K562 (cell line): Measurements from ENCODE around the gene N4BP2L1. TPM values are rescaled to one million over a fixed set of nuclear protein-coding genes. Genes with fewer than 3 reads are reported as not detected.

ENCODE experiments used
- ATAC-seq: fragments of 200-7000 bp; cut with Tn5 transposase; 3 replicates; pipeline ENCODE4 v1.9.1; 2020; ENCODE audit warnings: moderate library complexity
- BruUV-seq: library from RNA; stranded (reverse); fragments of 400-500 nt; replicated peaks from 2 replicates; lab custom pipeline; 2021; lab: Mats Ljungman, UMichigan
- CTCF ChIA-PET: fragments of 300-600 bp; formaldehyde crosslinking; extraction: SDS; loops from one replicate; lab custom pipeline; 2021; ENCODE audit warnings: low intra/inter-chr PET ratio; lab: Yijun Ruan, JAX
- POLR2A ChIA-PET: fragments of 300-600, 350-650 bp; sonication (Branson Sonifier 250); formaldehyde crosslinking; extraction: SDS; loops from one replicate; lab custom pipeline; 2021; ENCODE audit warnings: antibody characterized with exemption, inconsistent platforms; lab: Yijun Ruan, JAX
- DNase-seq, 4 experiments: peaks; one replicate each; pipeline versions ENCODE4 v3.0.0 to v3.0.0-alpha.2; 2011 to 2018; ENCODE audit warnings: low spot score in 3 of 4, mixed read lengths in 3 of 4; ENCODE audit errors: extremely low read depth in 1 of 4
- FAIRE-seq: peaks from 2 replicates; lab custom pipeline; 2011; peaks lifted over from hg19 to GRCh38; lab: Jason Lieb, UNC
- H2AFZ ChIP-seq: 2 replicates; pipeline ENCODE4 v1.6.0; 2011; ENCODE audit warnings: low read depth, low read length, control low read depth, inconsistent platforms
- H3K27ac ChIP-seq: fragments of 200-600 bp; 3 replicates; pipeline ENCODE4 v1.8.0; 2011; ENCODE audit warnings: low read depth, mild to moderate bottlenecking, control low read depth, inconsistent platforms, low read length, moderate library complexity, mixed read lengths; ENCODE audit errors: extremely low read depth
- H3K27me3 ChIP-seq, 2 experiments: fragments of 300-600 bp in 1 of 2; 2 replicates in 1 of 2; 3 replicates in 1 of 2; pipeline versions ENCODE4 v1.6.0 to v1.8.0; 2011; ENCODE audit warnings: inconsistent platforms in 2 of 2, low read length in 2 of 2, mild to moderate bottlenecking in 1 of 2, mixed read lengths in 1 of 2, moderate library complexity in 1 of 2; ENCODE audit not compliant: control insufficient read depth in 2 of 2, insufficient read depth in 2 of 2
- H3K36me3 ChIP-seq: fragments of 300-600 bp; 3 replicates; pipeline ENCODE4 v1.8.0; 2011; ENCODE audit warnings: mild to moderate bottlenecking, low read length, inconsistent platforms; ENCODE audit not compliant: control insufficient read depth, insufficient read depth
- H3K4me1 ChIP-seq, 2 experiments: fragments of 200-600 bp in 1 of 2; replicated peaks in 1 of 2; 2 replicates in 1 of 2; 3 replicates in 1 of 2; pipeline versions ENCODE4 v1.5.1 to v1.8.0; 2011; ENCODE audit warnings: inconsistent platforms in 2 of 2, low read length in 2 of 2, mild to moderate bottlenecking in 1 of 2, mixed read lengths in 1 of 2, moderate library complexity in 1 of 2; ENCODE audit not compliant: control insufficient read depth in 2 of 2, insufficient read depth in 2 of 2
- H3K4me2 ChIP-seq: 2 replicates; pipeline ENCODE4 v1.6.1; 2011; ENCODE audit warnings: low read length, control low read depth, inconsistent platforms, mixed read lengths; ENCODE audit not compliant: insufficient read depth
- H3K4me3 ChIP-seq: fragments of 200-600 bp; sonication (generic), shearing (Covaris generic); 2 replicates; pipeline ENCODE4 v1.5.1; 2016; ENCODE audit warnings: control low read depth, inconsistent platforms
- H3K79me2 ChIP-seq: fragments of 200-600 bp; 3 replicates; pipeline ENCODE4 v1.8.0; 2011; ENCODE audit warnings: low read length, inconsistent platforms; ENCODE audit not compliant: control insufficient read depth, insufficient read depth
- H3K9ac ChIP-seq, 2 experiments: 2 replicates each; pipeline versions ENCODE4 v1.6.0 to v1.6.1; 2011; ENCODE audit warnings: low read depth in 2 of 2, low read length in 2 of 2, control low read depth in 1 of 2, inconsistent platforms in 1 of 2, mild to moderate bottlenecking in 1 of 2, mixed read lengths in 1 of 2; ENCODE audit not compliant: insufficient read depth in 1 of 2
- H3K9me1 ChIP-seq: one replicate; pipeline ENCODE4 v1.6.0; 2011; ENCODE audit warnings: inconsistent platforms, mild to moderate bottlenecking, low read length, moderate library complexity; ENCODE audit not compliant: control insufficient read depth, insufficient read depth
- H3K9me3 ChIP-seq: replicated peaks from 2 replicates; pipeline ENCODE4 v1.5.1; 2011; ENCODE audit warnings: low read depth, low read length, inconsistent platforms; ENCODE audit not compliant: control insufficient read depth, insufficient read depth
- H4K20me1 ChIP-seq: replicated peaks from 2 replicates; pipeline ENCODE4 v1.6.1; 2011; ENCODE audit warnings: low read length, inconsistent platforms, mixed read lengths; ENCODE audit not compliant: control insufficient read depth, insufficient read depth
- ARID3A ChIP-seq: IDR thresholded peaks from 2 replicates; pipeline ENCODE4 v1.6.1; 2012; ENCODE audit warnings: low read depth, low read length, improper control_type of control experiment, borderline replicate concordance
- C11orf30 ChIP-seq: fragments of 450-650 bp; IDR thresholded peaks from 2 replicates; pipeline ENCODE4 v1.6.1; 2016; ENCODE audit warnings: low read depth, mild to moderate bottlenecking
- MAFF ChIP-seq: IDR thresholded peaks from 2 replicates; pipeline ENCODE4 v1.6.1; 2012; ENCODE audit warnings: low read length, improper control_type of control experiment
- MAFG ChIP-seq: fragments of 450-650 bp; conservative IDR thresholded peaks from 2 replicates; pipeline ENCODE4 v1.6.1; 2016; ENCODE audit warnings: missing genetic modification characterization, missing compliant biosample characterization
- MAFK ChIP-seq: IDR thresholded peaks from 2 replicates; pipeline ENCODE4 v1.6.1; 2011; ENCODE audit warnings: low read length, improper control_type of control experiment
- MED1 ChIP-seq: sonication (generic); formaldehyde crosslinking; IDR thresholded peaks from 2 replicates; pipeline ENCODE4 v1.8.1; 2023; ENCODE audit warnings: missing genetic modification reagents, borderline replicate concordance
- MTA3 ChIP-seq: fragments of 450-650 bp; formaldehyde crosslinking; IDR thresholded peaks from 2 replicates; pipeline ENCODE4 v1.6.1; 2017; ENCODE audit warnings: mild to moderate bottlenecking, borderline replicate concordance
- NFE2 ChIP-seq: IDR thresholded peaks from 2 replicates; pipeline ENCODE4 v1.6.1; 2014; ENCODE audit warnings: antibody characterized with exemption, low read depth
- ZNF316 ChIP-seq: fragments of 450-650 bp; IDR thresholded peaks from 2 replicates; pipeline ENCODE4 v1.6.1; 2016
- WGBS: fragments of 100-300 bp; shearing (Covaris generic); methylation state at CpG from one replicate; pipeline ENCODE4 v1.1.6; 2016; ENCODE audit warnings: low coverage, mixed read lengths; ENCODE audit not compliant: insufficient coverage; ENCODE audit errors: missing lambda C conversion rate; 5-methylcytosine and 5-hydroxymethylcytosine counted together
- in situ Hi-C: fragments of 300-500 bp; cut with MboI; formaldehyde crosslinking; loops from 4 replicates; pipeline ENCODE4 v1.15.0; 2018; ENCODE audit warnings: inconsistent platforms, mixed read lengths
- intact Hi-C: fragments of 100-400 bp; cut with micrococcal nuclease; formaldehyde crosslinking; loops from 2 replicates; pipeline ENCODE4 v1.14.2; 2022
- polyA plus RNA-seq, 8 experiments: library from polyadenylated mRNA; depleted of rRNA in 4 of 8; stranded (reverse) in 5 of 8; unstranded in 3 of 8; fragments of >200 nt; fragmentation: Nextera tagmentation in 2 of 8; fragmentation: Illumina TruSeq in 1 of 8; extraction: Ambion mirVana in 2 of 8; extraction: Trizol in 1 of 8; gene quantifications; 2 replicates each; pipeline versions ENCODE4 v1.2.1 to v1.2.3, GENCODE V29; 2011 to 2014; ENCODE audit warnings: inconsistent platforms in 1 of 8, missing spikeins in 1 of 8
- total RNA-seq, 7 experiments: library from RNA; depleted of rRNA in 6 of 7; stranded (reverse); fragments of >200 nt in 6 of 7; fragmentation: Illumina TruSeq in 2 of 7; extraction: Trizol in 2 of 7; gene quantifications; 2 replicates each; pipeline versions ENCODE4 v1.2.1 to v1.2.3, GENCODE V29; 2011 to 2021; ENCODE audit warnings: low replicate concordance in 1 of 7

Gene N4BP2L1
- total and polyA plus RNA-seq, 9 of the 15 experiments (the other 6 are each of a cell fraction or from before 2014, with no cell fraction given): 0.06 to 0.33 (median 0.15) TPM; not detected in 1

GRCh38 chr13:32472194-32472621, 44.3 kb upstream of the N4BP2L1 start:
- Histone ChIP-seq H4K20me1 (no peaks in the 10 kb centered on the region), H3K9me3 (no peaks in the 10 kb centered on the region), H3K27me3 (no peaks in the 10 kb centered on the region), H3K36me3 (no peaks in the 10 kb centered on the region), H3K4me1 (peaks cover 16 to 34% of the 10 kb centered on the region in 2 experiments; a peak in 4 of 5 replicates), H3K27ac (peak overlapping the region; percentile 44; the same call in 1 of the 3 replicates), H3K9me1 (peaks cover 3% of the 10 kb centered on the region), H3K4me3 (no peak overlapping the region), H3K4me2 (no peak overlapping the region), H3K79me2 (no peaks in the 10 kb centered on the region), H2AFZ (0 out of 2 replicates have a peak overlapping the region, but pooled peaks have one; percentile 60), H3K9ac (no peak overlapping the region)
- no TSS peak for BruUV-seq
- in situ Hi-C loops: no loop called here
- DNase-seq (no peak), FAIRE-seq (no peak), ATAC-seq (no peak)
- intact Hi-C loops: no loop called here
- CTCF ChIA-PET: no interaction called here
- POLR2A ChIA-PET: interaction anchor here (0.8 to 1.1 kb wide), 2 partner anchors 8 to 13 kb away, joined by 3 to 4 read pairs; no protein-coding TSS in a partner anchor
- TF ChIP-seq MTA3: no peak
- peak; percentile 90 for TF ChIP-seq C11orf30
- peak; percentile 46; the same call in 1 of the 2 replicates for TF ChIP-seq NFE2
- TF ChIP-seq ZNF316: peak; percentile 95
- no peak for TF ChIP-seq MED1 (CRISPR knock-in tag)
- TF ChIP-seq MAFG (tag): peak; percentile 84
- TF ChIP-seq MAFF: peak; percentile 80
- TF ChIP-seq MAFK: peak; percentile 77
- TF ChIP-seq ARID3A: no peak
- 36% methylated on average over 3 of the region's 3 CpGs for WGBS
